Suprapubic skin (tissue), 4 donors: ENCODE results near the gene LLCFC1. TPM values are rescaled to one million over a fixed set of nuclear protein-coding genes. Genes with fewer than 3 reads are reported as not detected.

Source experiments
- DNase-seq, 2 donors: peaks; one replicate each; pipeline ENCODE4 v3.0.0-alpha.2; 2019; ENCODE audit warnings: low spot score in 2 of 2
- H3K27ac ChIP-seq: fragments of 200-600 bp; sonication (generic); one replicate; pipeline ENCODE4 v1.5.1; 2019
- H3K27me3 ChIP-seq: fragments of 200-600 bp; sonication (generic); one replicate; pipeline ENCODE4 v1.5.1; 2019
- H3K36me3 ChIP-seq: fragments of 200-600 bp; sonication (generic); one replicate; pipeline ENCODE4 v1.5.1; 2019
- H3K4me1 ChIP-seq: fragments of 200-600 bp; sonication (generic); one replicate; pipeline ENCODE4 v1.5.1; 2019
- H3K4me3 ChIP-seq: fragments of 200-600 bp; sonication (generic); one replicate; pipeline ENCODE4 v1.5.1; 2019; ENCODE audit warnings: mild to moderate bottlenecking
- H3K9me3 ChIP-seq: fragments of 200-600 bp; sonication (generic); one replicate; pipeline ENCODE4 v1.5.1; 2019
- CTCF ChIP-seq, 2 donors: fragments of 200-600 bp in 1 of 2; fragments of 450-650 bp in 1 of 2; sonication (generic) in 1 of 2; IDR thresholded peaks; one replicate each; pipeline ENCODE4 v1.5.1; 2016 to 2019; ENCODE audit warnings: antibody characterized with exemption in 2 of 2, mild to moderate bottlenecking in 1 of 2, moderate library complexity in 1 of 2
- EP300 ChIP-seq: sonication (generic); formaldehyde crosslinking; IDR thresholded peaks from one replicate; pipeline ENCODE4 v1.6.1; 2017; ENCODE audit warnings: antibody characterized with exemption
- POLR2A ChIP-seq, 2 donors: fragments of 450-650 bp; IDR thresholded peaks; one replicate each; pipeline ENCODE4 v1.6.1; 2017; ENCODE audit warnings: antibody characterized with exemption in 2 of 2, mild to moderate bottlenecking in 2 of 2, moderate library complexity in 2 of 2
- POLR2AphosphoS5 ChIP-seq, 3 donors: sonication (generic); formaldehyde crosslinking; IDR thresholded peaks; one replicate each; pipeline ENCODE4 v1.6.1; 2017; ENCODE audit warnings: antibody characterized with exemption in 3 of 3
- WGBS: methylation state at CpG from one replicate; pipeline ENCODE4 v1.1.5; 2018; 5-methylcytosine and 5-hydroxymethylcytosine counted together
- total RNA-seq, 4 donors: library from RNA; depleted of rRNA; stranded (reverse); fragments of >200 nt; gene quantifications; one replicate each; pipeline ENCODE4 v1.1.0, GENCODE V29; 2016

LLCFC1 gene
- total RNA-seq, 4 donors from 2014 or later: not detected

GRCh38 chr7:142917447-142917846 lies 21.8 kb upstream of the LLCFC1 start:
- TF ChIP-seq POLR2AphosphoS5 (IDR thresholded peaks at IDR 0.05) (no peak), POLR2A (IDR thresholded peaks at IDR 0.05) (no peak), EP300 (no peak), CTCF (IDR thresholded peaks at IDR 0.05) (no peak)
- 76% methylated on average over 3 of the region's 3 CpGs for WGBS
- DNase-seq: peak in 1 of 2 donors; percentile 9
- no peaks in the 10 kb centered on the region for H3K4me1 ChIP-seq
- H3K9me3 ChIP-seq: no peaks in the 10 kb centered on the region
- H3K36me3 ChIP-seq: no peaks in the 10 kb centered on the region
- peaks cover 5% of the 10 kb centered on the region for H3K27me3 ChIP-seq
- H3K27ac ChIP-seq: no peak overlapping the region
- H3K4me3 ChIP-seq: no peak overlapping the region

DNA sequence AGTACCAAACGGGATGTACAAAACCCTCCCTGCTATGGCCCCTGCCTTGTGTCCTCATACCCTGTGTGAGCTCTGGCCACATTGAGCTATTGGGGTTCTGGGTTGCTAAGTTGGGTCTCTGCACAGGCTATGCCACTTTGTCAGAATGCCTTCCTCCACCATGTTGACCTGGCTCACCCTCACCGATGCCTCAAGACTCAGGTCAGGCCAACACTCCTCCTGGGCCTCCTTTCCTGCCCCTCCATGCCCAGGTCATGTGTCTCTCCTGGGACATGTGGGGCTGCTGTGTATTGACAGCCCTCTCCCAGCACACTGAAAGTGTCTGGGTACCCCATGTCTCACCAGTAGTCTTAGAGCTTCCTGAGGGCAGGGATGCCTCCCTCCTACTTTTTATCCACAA lies 20.4 kb upstream of the LLCFC1 start:
- WGBS: 76% methylated on average over 2 of the region's 2 CpGs
- TF ChIP-seq CTCF (IDR thresholded peaks at IDR 0.05) (no peak), POLR2A (IDR thresholded peaks at IDR 0.05) (no peak), EP300 (no peak), POLR2AphosphoS5 (IDR thresholded peaks at IDR 0.05) (no peak)
- peaks cover 5% of the 10 kb centered on the region for H3K27me3 ChIP-seq

DNA sequence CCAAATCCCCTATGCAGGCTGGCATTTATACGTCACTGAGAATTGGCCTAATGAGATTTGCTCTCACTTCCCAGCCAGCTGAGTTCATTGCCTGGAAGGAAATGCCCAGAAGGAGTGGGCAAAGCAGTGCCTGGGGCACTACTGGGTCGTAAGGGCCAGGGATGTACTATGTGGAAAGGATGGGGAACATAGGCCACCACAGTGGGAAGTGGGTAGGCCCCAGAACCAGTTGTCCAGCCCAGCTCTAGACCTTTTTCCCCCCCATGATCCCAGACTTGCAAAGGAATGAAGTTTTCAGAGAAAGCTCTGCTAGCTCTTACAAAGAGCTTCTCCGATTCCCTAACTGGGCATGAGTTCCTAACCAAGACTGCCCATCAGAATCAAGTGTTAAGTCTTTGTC lies 19.6 kb upstream of the LLCFC1 start:
- Histone ChIP-seq H3K36me3 (no peaks in the 10 kb centered on the region), H3K4me1 (no peaks in the 10 kb centered on the region), H3K4me3 (no peak overlapping the region), H3K27ac (no peak overlapping the region), H3K27me3 (peaks cover 5% of the 10 kb centered on the region), H3K9me3 (no peaks in the 10 kb centered on the region)
- DNase-seq: peak in 1 of 2 donors; percentile 15
- no peak for TF ChIP-seq POLR2AphosphoS5 (IDR thresholded peaks at IDR 0.05)
- no peak for TF ChIP-seq EP300
- no peak for TF ChIP-seq CTCF (IDR thresholded peaks at IDR 0.05)
- no peak for TF ChIP-seq POLR2A (IDR thresholded peaks at IDR 0.05)
- WGBS: 79% methylated on average over 3 of the region's 3 CpGs

More for the DNA sequence above, 20.4 kb upstream of the LLCFC1 start:
- H3K4me3 ChIP-seq: no peak overlapping the region
- no peaks in the 10 kb centered on the region for H3K9me3 ChIP-seq
- DNase-seq: peak in 1 of 2 donors; percentile 47
- no peaks in the 10 kb centered on the region for H3K4me1 ChIP-seq
- no peaks in the 10 kb centered on the region for H3K36me3 ChIP-seq
- H3K27ac ChIP-seq: no peak overlapping the region

DNA sequence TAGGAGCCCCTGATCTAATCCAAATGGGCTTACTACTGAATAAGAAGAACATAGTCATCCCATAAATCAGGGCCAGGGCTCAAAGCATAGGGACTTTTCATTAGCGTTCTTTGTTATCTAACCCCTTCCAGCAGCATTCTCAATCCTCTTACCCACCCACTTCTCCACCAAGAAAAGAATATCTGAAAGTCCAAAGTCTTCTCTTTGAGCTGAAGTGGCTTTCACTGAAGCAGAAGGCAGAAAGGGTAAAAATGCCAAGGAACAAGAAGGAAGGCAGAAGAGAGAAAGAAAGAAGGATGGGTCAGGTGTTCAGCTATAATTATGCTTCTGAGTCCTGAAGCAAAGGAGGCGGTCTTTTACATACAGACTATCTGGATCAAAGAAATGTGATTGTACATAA lies 15.9 kb upstream of the LLCFC1 start:
- no peak for DNase-seq
- H3K9me3 ChIP-seq: no peaks in the 10 kb centered on the region
- 44% methylated on average over 2 of the region's 2 CpGs for WGBS
- TF ChIP-seq CTCF (IDR thresholded peaks at IDR 0.05): no peak
- no peak for TF ChIP-seq POLR2AphosphoS5 (IDR thresholded peaks at IDR 0.05)
- no peaks in the 10 kb centered on the region for H3K4me1 ChIP-seq
- no peak overlapping the region for H3K27ac ChIP-seq
- H3K36me3 ChIP-seq: no peaks in the 10 kb centered on the region
- H3K27me3 ChIP-seq: peaks cover 5% of the 10 kb centered on the region
- no peak overlapping the region for H3K4me3 ChIP-seq

- Histone ChIP-seq H3K9me3 (no peaks in the 10 kb centered on the region), H3K36me3 (no peaks in the 10 kb centered on the region), H3K27ac (no peak overlapping the region), H3K27me3 (no peaks in the 10 kb centered on the region), H3K4me1 (no peaks in the 10 kb centered on the region), H3K4me3 (no peak overlapping the region)
- TF ChIP-seq POLR2A (IDR thresholded peaks at IDR 0.05) (no peak), POLR2AphosphoS5 (IDR thresholded peaks at IDR 0.05) (no peak), EP300 (no peak), CTCF (IDR thresholded peaks at IDR 0.05) (no peak)
- 77% methylated on average over 12 of the region's 12 CpGs for WGBS
- peak in 1 of 2 donors; percentile 43 for DNase-seq
Measured at GRCh38 chr7:142925413-142925812, 13.9 kb upstream of the LLCFC1 start.
